Neural cell (in vitro differentiated cells): ENCODE measurements around the gene FOXO3. TPM values are rescaled to one million over a fixed set of nuclear protein-coding genes. Genes with fewer than 3 reads are reported as not detected.

ENCODE experiments used
- H2AFZ ChIP-seq: fragments of 200-600, 300-800 bp; sonication (generic), shearing (Covaris generic); 2 replicates; pipeline ENCODE4 v1.6.0; 2014; ENCODE audit warnings: low read depth, mild to moderate bottlenecking, antibody characterized with exemption, low read length, moderate library complexity
- H3F3A ChIP-seq: fragments of 200-600 bp; shearing (Covaris generic); 2 replicates; pipeline ENCODE4 v1.6.1; 2016; ENCODE audit warnings: mild to moderate bottlenecking, moderate library complexity, mixed read lengths, antibody characterized with exemption, low read length; ENCODE audit not compliant: insufficient read depth, poor library complexity, severe bottlenecking
- H3K27ac ChIP-seq: fragments of 200-600, 300-800 bp; sonication (generic), shearing (Covaris generic); 2 replicates; pipeline ENCODE4 v1.5.1; 2014; ENCODE audit warnings: mild to moderate bottlenecking, low read length, moderate library complexity
- H3K27me3 ChIP-seq: fragments of 300-800, 200-600 bp; sonication (generic), shearing (Covaris generic); 2 replicates; pipeline ENCODE4 v1.6.0; 2014; ENCODE audit warnings: mild to moderate bottlenecking, low read depth, low read length, moderate library complexity; ENCODE audit not compliant: insufficient read depth
- H3K36me3 ChIP-seq: fragments of 300-800, 200-600 bp; sonication (generic), shearing (Covaris generic); 2 replicates; pipeline ENCODE4 v1.5.1; 2014; ENCODE audit warnings: mild to moderate bottlenecking, antibody characterized with exemption, low read length, moderate library complexity; ENCODE audit not compliant: insufficient read depth
- H3K4me2 ChIP-seq: fragments of 300-800, 200-600 bp; sonication (generic), shearing (Covaris generic); 2 replicates; pipeline ENCODE4 v1.6.0; 2014; ENCODE audit warnings: mild to moderate bottlenecking, low read length
- H3K4me3 ChIP-seq: fragments of 300-800, 200-600 bp; sonication (generic), shearing (Covaris generic); 2 replicates; pipeline ENCODE4 v1.5.1; 2014; ENCODE audit warnings: mild to moderate bottlenecking, low read length, moderate library complexity
- H3K79me2 ChIP-seq: fragments of 200-600 bp; shearing (Covaris generic); replicated peaks from 2 replicates; pipeline ENCODE4 v1.6.0; 2014; ENCODE audit warnings: mild to moderate bottlenecking, low read length, moderate library complexity; ENCODE audit not compliant: insufficient read depth
- H3K9ac ChIP-seq: fragments of 300-800, 200-600 bp; sonication (generic), shearing (Covaris generic); 2 replicates; pipeline ENCODE4 v1.6.1; 2016; ENCODE audit warnings: mild to moderate bottlenecking, low read length, mixed read lengths
- H3K9me2 ChIP-seq: fragments of 200-600 bp; shearing (Covaris generic); 2 replicates; pipeline ENCODE4 v1.6.1; 2016; ENCODE audit warnings: mild to moderate bottlenecking, low read length, mixed read lengths; ENCODE audit not compliant: insufficient read depth
- H3K9me3 ChIP-seq: fragments of 200-600, 300-800 bp; sonication (generic), shearing (Covaris generic); 2 replicates; pipeline ENCODE4 v1.6.1; 2016; ENCODE audit warnings: mild to moderate bottlenecking, mixed run types, low read length, moderate library complexity, mixed read lengths
- H4K20me1 ChIP-seq: fragments of 200-600 bp; shearing (Covaris generic); 2 replicates; pipeline ENCODE4 v1.6.1; 2016; ENCODE audit warnings: mild to moderate bottlenecking, mixed run types; ENCODE audit not compliant: insufficient read depth
- CTCF ChIP-seq: fragments of 450-650 bp; IDR thresholded peaks from 2 replicates; pipeline ENCODE4 v1.5.1; 2014; ENCODE audit warnings: antibody characterized with exemption, mild to moderate bottlenecking, moderate library complexity; ENCODE audit not compliant: poor library complexity, severe bottlenecking
- EP300 ChIP-seq: fragments of 450-650 bp; conservative IDR thresholded peaks from 2 replicates; pipeline ENCODE4 v1.6.1; 2014; ENCODE audit warnings: antibody characterized with exemption, mild to moderate bottlenecking, moderate library complexity; ENCODE audit not compliant: poor library complexity, severe bottlenecking
- EZH2 ChIP-seq: fragments of 200-600, 300-800 bp; shearing (Covaris generic), sonication (generic); IDR thresholded peaks from 2 replicates; pipeline ENCODE4 v1.6.1; 2014; ENCODE audit warnings: antibody characterized with exemption, low read length, borderline replicate concordance, mild to moderate bottlenecking; ENCODE audit not compliant: insufficient read depth, poor library complexity, severe bottlenecking
- MXI1 ChIP-seq: fragments of 450-650 bp; conservative IDR thresholded peaks from 2 replicates; pipeline ENCODE4 v1.6.1; 2014; ENCODE audit warnings: antibody characterized with exemption, mild to moderate bottlenecking; ENCODE audit not compliant: poor library complexity, severe bottlenecking
- POLR2AphosphoS5 ChIP-seq: IDR thresholded peaks from 2 replicates; pipeline ENCODE4 v1.6.1; 2012
- RAD21 ChIP-seq: fragments of 450-650 bp; conservative IDR thresholded peaks from 2 replicates; pipeline ENCODE4 v1.6.1; 2014; ENCODE audit warnings: antibody characterized with exemption, mild to moderate bottlenecking, moderate library complexity
- REST ChIP-seq: IDR thresholded peaks from 2 replicates; pipeline ENCODE4 v1.6.1; 2012; ENCODE audit warnings: borderline replicate concordance
- SMC3 ChIP-seq: fragments of 450-650 bp; conservative IDR thresholded peaks from 2 replicates; pipeline ENCODE4 v1.6.1; 2014; ENCODE audit warnings: antibody characterized with exemption, mild to moderate bottlenecking, moderate library complexity; ENCODE audit not compliant: poor library complexity
- TAF1 ChIP-seq: IDR thresholded peaks from 2 replicates; pipeline ENCODE4 v1.6.1; 2012; ENCODE audit warnings: low read depth
- polyA plus RNA-seq: library from polyadenylated mRNA; depleted of rRNA; stranded (reverse); fragments of >200 nt; gene quantifications from 2 replicates; pipeline ENCODE4 v1.2.3, GENCODE V29; 2014

FOXO3 gene
- polyA plus RNA-seq, 1 donor from 2014 or later: 21.3 TPM

- no peak overlapping the region for H3K4me3 ChIP-seq
- H3K36me3 ChIP-seq: no peaks in the 10 kb centered on the region
- H4K20me1 ChIP-seq: no peaks in the 10 kb centered on the region
- H3F3A ChIP-seq: no peaks in the 10 kb centered on the region
- no peak overlapping the region for H3K4me2 ChIP-seq
- no peak overlapping the region for H2AFZ ChIP-seq
- TF ChIP-seq CTCF (no peak), EP300 (no peak), REST (no peak), SMC3 (no peak), TAF1 (no peak), MXI1 (no peak), EZH2 (no peak), POLR2AphosphoS5 (no peak), RAD21 (no peak)
- H3K9me2 ChIP-seq: no peaks in the 10 kb centered on the region
- no peaks in the 10 kb centered on the region for H3K27me3 ChIP-seq
- H3K9ac ChIP-seq: no peak overlapping the region
- H3K9me3 ChIP-seq: no peaks in the 10 kb centered on the region
- no peaks in the 10 kb centered on the region for H3K79me2 ChIP-seq
- no peak overlapping the region for H3K27ac ChIP-seq
Measured at GRCh38 chr6:108650325-108650724, 89.6 kb downstream of the FOXO3 start.

GRCh38 chr6:108650781-108651180 lies 90.1 kb downstream of the FOXO3 start:
- H4K20me1 ChIP-seq: no peaks in the 10 kb centered on the region
- H3K9ac ChIP-seq: no peak overlapping the region
- no peaks in the 10 kb centered on the region for H3K27me3 ChIP-seq
- H2AFZ ChIP-seq: no peak overlapping the region
- H3K36me3 ChIP-seq: no peaks in the 10 kb centered on the region
- no peaks in the 10 kb centered on the region for H3K9me2 ChIP-seq
- no peaks in the 10 kb centered on the region for H3K79me2 ChIP-seq
- TF ChIP-seq TAF1: no peak
- no peak for TF ChIP-seq REST
- TF ChIP-seq EZH2: no peak
- no peak for TF ChIP-seq POLR2AphosphoS5
- no peak for TF ChIP-seq RAD21
- TF ChIP-seq MXI1: no peak
- no peak for TF ChIP-seq EP300
- no peaks in the 10 kb centered on the region for H3F3A ChIP-seq
- H3K9me3 ChIP-seq: no peaks in the 10 kb centered on the region
- no peak overlapping the region for H3K4me2 ChIP-seq
- H3K4me3 ChIP-seq: no peak overlapping the region
- no peak overlapping the region for H3K27ac ChIP-seq
